BE2C (cell line): ENCODE measurements around the gene ARHGAP22.

Experiments used
- DNase-seq: peaks from one replicate; pipeline ENCODE4 v3.0.0-alpha.2; 2020
- H3K27me3 ChIP-seq: fragments of 250-450 bp; sonication (Bioruptor Pico); 2 replicates; pipeline ENCODE4 v1.5.1; 2020; ENCODE audit warnings: mild to moderate bottlenecking
- H3K36me3 ChIP-seq: fragments of 250-450 bp; sonication (Bioruptor Pico); 2 replicates; pipeline ENCODE4 v1.5.1; 2020; ENCODE audit warnings: mild to moderate bottlenecking
- H3K4me1 ChIP-seq: fragments of 250-450 bp; sonication (Bioruptor Pico); 2 replicates; pipeline ENCODE4 v1.5.1; 2020
- H3K4me3 ChIP-seq: 2 replicates; pipeline ENCODE4 v1.5.1; 2011; ENCODE audit warnings: low read depth, low read length
- H3K9me3 ChIP-seq: fragments of 250-450 bp; sonication (Bioruptor Pico); 2 replicates; pipeline ENCODE4 v1.5.1; 2020
- CTCF ChIP-seq: IDR thresholded peaks from 2 replicates; pipeline ENCODE4 v1.5.1; 2012; ENCODE audit warnings: mild to moderate bottlenecking, low read depth, low read length

ARHGAP22 gene

GRCh38 chr10:48520184-48520506 is 84.7 kb downstream of the ARHGAP22 start:
- H3K4me1 ChIP-seq = no peaks in the 10 kb centered on the region
- no peaks in the 10 kb centered on the region for H3K9me3 ChIP-seq
- H3K27me3 ChIP-seq = peaks cover 18% of the 10 kb centered on the region
- no peaks in the 10 kb centered on the region for H3K36me3 ChIP-seq
- H3K4me3 ChIP-seq = no peak overlapping the region
- DNase-seq = no peak
- no peak for TF ChIP-seq CTCF

GRCh38 chr10:48519481-48520183 is 85.2 kb downstream of the ARHGAP22 start:
- Histone ChIP-seq H3K4me1 (no peaks in the 10 kb centered on the region), H3K27me3 (peaks cover 18% of the 10 kb centered on the region), H3K4me3 (no peak overlapping the region), H3K36me3 (no peaks in the 10 kb centered on the region), H3K9me3 (no peaks in the 10 kb centered on the region)
- no peak for TF ChIP-seq CTCF
- no peak for DNase-seq

- TF ChIP-seq CTCF = no peak
- Histone ChIP-seq H3K36me3 (no peaks in the 10 kb centered on the region), H3K27me3 (peaks cover 11% of the 10 kb centered on the region), H3K4me1 (no peaks in the 10 kb centered on the region), H3K9me3 (no peaks in the 10 kb centered on the region), H3K4me3 (no peak overlapping the region)
- DNase-seq = no peak
Measured at GRCh38 chr10:48518986-48519385, 85.9 kb downstream of the ARHGAP22 start.

- Histone ChIP-seq H3K4me1 (no peaks in the 10 kb centered on the region), H3K9me3 (no peaks in the 10 kb centered on the region), H3K27me3 (peaks cover 3% of the 10 kb centered on the region), H3K36me3 (no peaks in the 10 kb centered on the region), H3K4me3 (no peak overlapping the region)
- TF ChIP-seq CTCF = no peak
- no peak for DNase-seq
Measured at GRCh38 chr10:48517911-48518811, 86.7 kb downstream of the ARHGAP22 start.

GRCh38 chr10:48517482-48517881 is 87.4 kb downstream of the ARHGAP22 start:
- Histone ChIP-seq H3K27me3 (no peaks in the 10 kb centered on the region), H3K4me1 (no peaks in the 10 kb centered on the region), H3K4me3 (no peak overlapping the region), H3K9me3 (no peaks in the 10 kb centered on the region), H3K36me3 (no peaks in the 10 kb centered on the region)
- TF ChIP-seq CTCF = no peak
- DNase-seq = no peak

GRCh38 chr10:48516911-48517310 is 88.0 kb downstream of the ARHGAP22 start:
- Histone ChIP-seq H3K9me3 (no peaks in the 10 kb centered on the region), H3K27me3 (no peaks in the 10 kb centered on the region), H3K4me3 (no peak overlapping the region), H3K36me3 (no peaks in the 10 kb centered on the region), H3K4me1 (no peaks in the 10 kb centered on the region)
- DNase-seq = no peak
- TF ChIP-seq CTCF = no peak
